AG04449 (cell line): Measurements from ENCODE around the gene PIK3C2B.

Experiments
- CTCF ChIA-PET: fragments of 350-600 bp; formaldehyde crosslinking; extraction: SDS; loops from one replicate; lab custom pipeline; 2021; ENCODE audit warnings: antibody characterized with exemption; lab: Yijun Ruan, JAX
- POLR2A ChIA-PET: fragments of 400-600, 350-600 bp; formaldehyde crosslinking; extraction: SDS; loops from one replicate; lab custom pipeline; 2020; ENCODE audit warnings: antibody characterized with exemption, inconsistent platforms; lab: Yijun Ruan, JAX
- DNase-seq: peaks from one replicate; pipeline ENCODE4 v3.0.0-alpha.2; 2010; ENCODE audit warnings: low read depth, low spot score
- H3K4me3 ChIP-seq: 2 replicates; pipeline ENCODE4 v1.5.1; 2011; ENCODE audit warnings: low read depth, mild to moderate bottlenecking, control low read depth, low read length
- CTCF ChIP-seq: IDR thresholded peaks from one replicate; pipeline ENCODE4 v1.5.1; 2011; ENCODE audit warnings: mild to moderate bottlenecking, moderate library complexity, low read length, control low read depth, inconsistent platforms; ENCODE audit not compliant: insufficient read depth; ENCODE audit errors: missing control alignments

PIK3C2B gene

DNA sequence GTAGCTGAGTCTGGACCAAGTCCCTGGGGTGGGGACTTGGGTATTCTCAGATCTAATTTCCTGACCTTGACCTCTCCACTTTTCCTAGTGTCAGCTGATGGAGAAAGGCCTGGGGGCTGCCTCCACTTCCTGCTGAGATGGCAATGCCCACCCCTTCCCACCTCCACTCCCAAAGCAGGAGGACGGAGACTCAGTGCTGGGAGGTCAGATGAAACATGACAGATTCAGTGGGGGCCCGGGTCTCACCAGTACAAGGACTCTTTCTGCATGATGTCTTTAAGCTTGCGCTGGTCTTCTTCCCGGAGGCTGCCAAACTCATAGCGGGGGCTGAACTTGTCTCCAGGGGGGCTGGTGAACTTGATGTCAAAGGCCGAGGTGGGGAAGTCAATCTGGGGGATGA lies 47.4 kb downstream of the PIK3C2B start:
- TF ChIP-seq CTCF, result no peak
- POLR2A ChIA-PET, result interaction anchor here (0.9 kb wide), 1 partner anchor 47 kb away, joined by 3 read pairs; the partner anchor contains the start of gene PIK3C2B

GRCh38 chr1:204446413-204447111 lies 48.0 kb downstream of the PIK3C2B start:
- H3K4me3 ChIP-seq, result no peak overlapping the region
- TF ChIP-seq CTCF, result peak; percentile 85
- ChIA-PET CTCF (interaction anchor here (0.6 to 30.9 kb wide), 20 partner anchors 12 to 365 kb away, joined by 3 to 1052 read pairs (median 7); partner anchors contain the start of gene PIK3C2B), POLR2A (interaction anchor here (0.9 to 1.2 kb wide), 2 partner anchors 47 to 48 kb away, joined by 3 read pairs; partner anchors contain the start of gene PIK3C2B)
- DNase-seq, result no peak

More for the DNA sequence above, 47.4 kb downstream of the PIK3C2B start:
- no peak for DNase-seq
- H3K4me3 ChIP-seq, result no peak overlapping the region
- CTCF ChIA-PET, result interaction anchor here (0.9 to 30.9 kb wide), 17 partner anchors 12 to 360 kb away, joined by 3 to 1052 read pairs (median 12); partner anchors contain the start of gene PIK3C2B

DNA sequence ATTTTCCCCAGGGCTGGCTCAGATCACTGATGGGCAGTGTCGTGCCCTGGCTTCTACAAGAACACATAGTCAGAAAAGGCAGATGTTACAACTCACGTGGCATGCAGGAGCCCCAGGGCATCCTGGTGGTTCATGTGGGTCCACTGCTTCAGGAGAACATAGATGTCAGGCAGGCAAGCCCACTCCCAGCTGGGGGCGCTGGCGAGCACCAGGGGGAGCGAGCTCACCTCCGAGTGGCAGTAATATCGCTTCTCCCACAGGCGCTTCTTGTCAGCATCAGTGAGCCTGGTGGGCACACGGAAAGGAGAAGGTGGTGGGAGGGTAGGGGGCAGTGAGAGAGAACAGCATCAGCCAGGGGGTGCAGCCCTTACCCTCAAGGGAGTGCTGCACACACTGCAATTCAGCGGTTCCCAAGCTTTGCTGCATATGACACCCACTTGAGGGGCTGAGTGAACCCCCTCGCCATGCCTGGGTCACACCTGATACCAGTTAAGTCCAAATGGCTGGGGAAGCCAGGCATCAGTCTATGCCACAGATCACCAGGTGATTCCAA lies 48.7 kb downstream of the PIK3C2B start:
- H3K4me3 ChIP-seq, result no peak overlapping the region
- POLR2A ChIA-PET, result interaction anchor here (1.2 kb wide), 1 partner anchor 48 kb away, joined by 3 read pairs; no protein-coding TSS in a partner anchor
- CTCF ChIA-PET, result interaction anchor here (0.9 to 30.9 kb wide), 21 partner anchors 12 to 365 kb away, joined by 3 to 1052 read pairs (median 7); partner anchors contain the start of gene PIK3C2B
- TF ChIP-seq CTCF, result peak; percentile 78
- no peak for DNase-seq
